K562 (cell line): ENCODE measurements around the gene EML2. TPM values are rescaled to one million over a fixed set of nuclear protein-coding genes. Genes with fewer than 3 reads are reported as not detected.

Source experiments
- C11orf30 ChIP-seq: fragments of 450-650 bp; IDR thresholded peaks from 2 replicates; pipeline ENCODE4 v1.6.1; 2016; ENCODE audit warnings: low read depth, mild to moderate bottlenecking
- CEBPB ChIP-seq: fragments of 450-650 bp; IDR thresholded peaks from 2 replicates; pipeline ENCODE4 v1.6.1; 2016; ENCODE audit warnings: missing genetic modification characterization, missing compliant biosample characterization
- MAFK ChIP-seq: IDR thresholded peaks from 2 replicates; pipeline ENCODE4 v1.6.1; 2011; ENCODE audit warnings: low read length, improper control_type of control experiment
- NFE2L1 ChIP-seq: fragments of 450-650 bp; IDR thresholded peaks from 2 replicates; pipeline ENCODE4 v1.6.1; 2016; ENCODE audit warnings: missing genetic modification characterization, low read depth, mild to moderate bottlenecking, missing compliant biosample characterization, moderate library complexity, borderline replicate concordance
- NR2C1 ChIP-seq, 2 experiments: fragments of 450-650 bp; IDR thresholded peaks; 2 replicates each; pipeline ENCODE4 v1.6.1; 2017; ENCODE audit warnings: mild to moderate bottlenecking in 2 of 2, antibody characterized with exemption in 1 of 2, inconsistent platforms in 1 of 2, missing compliant biosample characterization in 1 of 2, missing genetic modification characterization in 1 of 2
- PHF8 ChIP-seq: fragments of 200-600 bp; sonication (generic); IDR thresholded peaks from 2 replicates; pipeline ENCODE4 v1.6.1; 2012; ENCODE audit warnings: mixed run types, mild to moderate bottlenecking, inconsistent platforms, low read length, moderate library complexity, borderline replicate concordance
- RCOR1 ChIP-seq, 2 experiments: IDR thresholded peaks; 2 replicates each; pipeline ENCODE4 v1.6.1; 2012; ENCODE audit warnings: low read depth in 2 of 2, low read length in 2 of 2, borderline replicate concordance in 1 of 2, improper control_type of control experiment in 1 of 2
- SAP30 ChIP-seq: fragments of 200-600 bp; sonication (generic); IDR thresholded peaks from 2 replicates; pipeline ENCODE4 v1.6.1; 2012; ENCODE audit warnings: borderline replicate concordance, low read depth, mild to moderate bottlenecking, moderate library complexity, low read length, control low read depth, inconsistent platforms; ENCODE audit not compliant: insufficient read depth, poor library complexity, severe bottlenecking
- ZBTB34 ChIP-seq: fragments of 250-450 bp; sonication (Bioruptor Pico); IDR thresholded peaks from 2 replicates; pipeline ENCODE4 v1.8.0; 2021; ENCODE audit warnings: mild to moderate bottlenecking, moderate library complexity
- ZBTB8A ChIP-seq: fragments of 450-650 bp; IDR thresholded peaks from 2 replicates; pipeline ENCODE4 v1.6.1; 2018; ENCODE audit warnings: mild to moderate bottlenecking, moderate library complexity; ENCODE audit not compliant: partially characterized antibody
- ZNF3 ChIP-seq: fragments of 250-450 bp; sonication (Bioruptor Pico); IDR thresholded peaks from 2 replicates; pipeline ENCODE4 v1.5.0; 2021; ENCODE audit warnings: mild to moderate bottlenecking, moderate library complexity
- polyA plus RNA-seq, 8 experiments: library from polyadenylated mRNA; depleted of rRNA in 4 of 8; stranded (reverse) in 5 of 8; unstranded in 3 of 8; fragments of >200 nt; fragmentation: Nextera tagmentation in 2 of 8; fragmentation: Illumina TruSeq in 1 of 8; extraction: Ambion mirVana in 2 of 8; extraction: Trizol in 1 of 8; gene quantifications; 2 replicates each; pipeline versions ENCODE4 v1.2.1 to v1.2.3, GENCODE V29; 2011 to 2014; ENCODE audit warnings: inconsistent platforms in 1 of 8, missing spikeins in 1 of 8
- total RNA-seq, 7 experiments: library from RNA; depleted of rRNA in 6 of 7; stranded (reverse); fragments of >200 nt in 6 of 7; fragmentation: Illumina TruSeq in 2 of 7; extraction: Trizol in 2 of 7; gene quantifications; 2 replicates each; pipeline versions ENCODE4 v1.2.1 to v1.2.3, GENCODE V29; 2011 to 2021; ENCODE audit warnings: low replicate concordance in 1 of 7
- TF ChIP-seq, protein P1 (sequence below): fragments of 250-450 bp; sonication (Bioruptor Pico); IDR thresholded peaks from 2 replicates; pipeline ENCODE4 v1.4.0; 2020
- TF ChIP-seq, protein P2 (sequence below): fragments of 250-450 bp; sonication (Bioruptor Pico); IDR thresholded peaks from 2 replicates; pipeline ENCODE4 v1.4.0; 2020; ENCODE audit warnings: mild to moderate bottlenecking, moderate library complexity, borderline replicate concordance

The EML2 gene
- total and polyA plus RNA-seq, 9 of the 15 experiments (the other 6 are each of a cell fraction or from before 2014, with no cell fraction given): 2.6 to 69.6 (median 24.8) TPM

- TF ChIP-seq, protein P1, sequence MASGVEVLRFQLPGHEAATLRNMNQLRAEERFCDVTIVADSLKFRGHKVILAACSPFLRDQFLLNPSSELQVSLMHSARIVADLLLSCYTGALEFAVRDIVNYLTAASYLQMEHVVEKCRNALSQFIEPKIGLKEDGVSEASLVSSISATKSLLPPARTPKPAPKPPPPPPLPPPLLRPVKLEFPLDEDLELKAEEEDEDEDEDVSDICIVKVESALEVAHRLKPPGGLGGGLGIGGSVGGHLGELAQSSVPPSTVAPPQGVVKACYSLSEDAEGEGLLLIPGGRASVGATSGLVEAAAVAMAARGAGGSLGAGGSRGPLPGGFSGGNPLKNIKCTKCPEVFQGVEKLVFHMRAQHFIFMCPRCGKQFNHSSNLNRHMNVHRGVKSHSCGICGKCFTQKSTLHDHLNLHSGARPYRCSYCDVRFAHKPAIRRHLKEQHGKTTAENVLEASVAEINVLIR: no peak
- TF ChIP-seq NFE2L1 (no peak), ZBTB8A (no peak), PHF8 (no peak), ZNF3 (no peak), ZBTB34 (CRISPR knock-in tag) (no peak), SAP30 (no peak), RCOR1 (IDR thresholded peaks at IDR 0.05; ENCODE audit: borderline replicate concordance in 1 of 2, low read depth in 2 of 2, low read length in 2 of 2) (no peak), CEBPB (no peak), C11orf30 (peak; percentile 54; the same call in 1 of the 2 replicates), MAFK (peak; percentile 21; the same call in 1 of the 2 replicates), NR2C1 (IDR thresholded peaks at IDR 0.05) (no peak), NR2C1 (tag; IDR thresholded peaks at IDR 0.05) (no peak)
- TF ChIP-seq, protein P2, sequence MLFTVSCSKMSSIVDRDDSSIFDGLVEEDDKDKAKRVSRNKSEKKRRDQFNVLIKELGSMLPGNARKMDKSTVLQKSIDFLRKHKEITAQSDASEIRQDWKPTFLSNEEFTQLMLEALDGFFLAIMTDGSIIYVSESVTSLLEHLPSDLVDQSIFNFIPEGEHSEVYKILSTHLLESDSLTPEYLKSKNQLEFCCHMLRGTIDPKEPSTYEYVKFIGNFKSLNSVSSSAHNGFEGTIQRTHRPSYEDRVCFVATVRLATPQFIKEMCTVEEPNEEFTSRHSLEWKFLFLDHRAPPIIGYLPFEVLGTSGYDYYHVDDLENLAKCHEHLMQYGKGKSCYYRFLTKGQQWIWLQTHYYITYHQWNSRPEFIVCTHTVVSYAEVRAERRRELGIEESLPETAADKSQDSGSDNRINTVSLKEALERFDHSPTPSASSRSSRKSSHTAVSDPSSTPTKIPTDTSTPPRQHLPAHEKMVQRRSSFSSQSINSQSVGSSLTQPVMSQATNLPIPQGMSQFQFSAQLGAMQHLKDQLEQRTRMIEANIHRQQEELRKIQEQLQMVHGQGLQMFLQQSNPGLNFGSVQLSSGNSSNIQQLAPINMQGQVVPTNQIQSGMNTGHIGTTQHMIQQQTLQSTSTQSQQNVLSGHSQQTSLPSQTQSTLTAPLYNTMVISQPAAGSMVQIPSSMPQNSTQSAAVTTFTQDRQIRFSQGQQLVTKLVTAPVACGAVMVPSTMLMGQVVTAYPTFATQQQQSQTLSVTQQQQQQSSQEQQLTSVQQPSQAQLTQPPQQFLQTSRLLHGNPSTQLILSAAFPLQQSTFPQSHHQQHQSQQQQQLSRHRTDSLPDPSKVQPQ (CRISPR knock-in tag): no peak
These were observed 8.7 kb downstream of the EML2 start (continued) for GRCh38 chr19:45630463-45630862.
